Activated effector memory CD4-positive, alpha-beta T cell treated with anti-CD3 and anti-CD28 coated beads, Interleukin-2, amount 50 U/mL, for 16 hours (primary cell): ENCODE results near the gene LRRC15.

Experiments
- DNase-seq: peaks from one replicate; pipeline ENCODE4 v3.0.0-alpha.2; 2020

Gene LRRC15

DNA sequence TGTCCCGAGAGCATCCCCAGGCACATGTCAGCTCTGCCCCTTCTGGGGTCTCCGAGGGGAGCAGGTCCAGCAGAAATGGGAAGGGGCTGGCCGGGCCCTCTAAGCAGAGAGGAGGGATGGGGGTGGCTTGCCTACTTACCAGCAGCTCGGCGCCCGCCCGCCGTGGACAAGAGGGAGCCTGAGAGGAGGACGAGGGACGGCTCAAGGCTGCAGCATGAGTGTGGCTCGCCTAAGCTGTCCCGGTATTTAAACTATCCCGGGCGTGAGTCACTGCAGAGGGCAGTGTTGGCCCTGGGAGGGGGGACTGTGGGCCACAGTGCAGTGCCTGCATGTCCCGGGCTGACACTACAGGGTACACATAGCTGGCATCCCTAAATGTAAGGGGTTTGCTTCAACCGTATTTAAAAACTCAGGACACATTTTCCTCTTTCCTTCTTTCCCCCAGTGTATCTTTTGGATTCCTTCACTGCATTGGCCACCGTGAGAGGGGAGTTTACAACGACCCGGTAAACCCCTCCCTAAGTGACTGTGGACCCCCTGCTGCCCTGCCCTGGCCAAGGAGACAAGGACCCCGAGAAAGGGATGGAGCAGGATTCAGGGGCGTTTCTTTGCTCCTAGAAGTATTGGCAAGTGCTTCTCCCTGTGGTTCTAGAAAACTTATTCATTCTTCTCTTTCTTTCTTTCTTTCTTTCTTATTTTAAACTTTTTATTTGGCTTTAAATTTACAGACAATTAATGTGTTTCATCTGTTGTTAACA, at the start of gene LRRC15:
Gene LRRC15, minus strand, starts transcription at position 222 of the 758 bp plus-strand sequence. CDS start 8,700 bp downstream, outside the sequence.
- DNase-seq, result no peak

DNA sequence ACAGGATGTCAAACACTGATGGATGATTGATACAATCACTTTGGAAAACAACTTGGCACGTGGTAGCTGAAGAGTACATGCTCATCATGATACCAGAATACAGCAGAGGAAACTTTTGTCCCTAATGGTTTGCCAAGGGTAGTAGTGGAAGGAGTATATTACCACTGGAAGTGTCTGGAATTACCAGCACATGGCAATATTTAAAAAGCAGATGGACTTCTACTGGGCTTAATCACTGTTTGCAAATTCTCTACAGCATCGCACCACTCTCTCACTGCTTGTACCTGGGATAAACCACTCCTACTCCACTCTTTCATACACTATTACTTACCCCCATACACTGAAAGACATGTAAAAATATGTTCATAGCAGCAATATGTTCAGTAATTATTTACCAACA, 49.1 kb upstream of the LRRC15 start:
- DNase-seq, result no peak

DNA sequence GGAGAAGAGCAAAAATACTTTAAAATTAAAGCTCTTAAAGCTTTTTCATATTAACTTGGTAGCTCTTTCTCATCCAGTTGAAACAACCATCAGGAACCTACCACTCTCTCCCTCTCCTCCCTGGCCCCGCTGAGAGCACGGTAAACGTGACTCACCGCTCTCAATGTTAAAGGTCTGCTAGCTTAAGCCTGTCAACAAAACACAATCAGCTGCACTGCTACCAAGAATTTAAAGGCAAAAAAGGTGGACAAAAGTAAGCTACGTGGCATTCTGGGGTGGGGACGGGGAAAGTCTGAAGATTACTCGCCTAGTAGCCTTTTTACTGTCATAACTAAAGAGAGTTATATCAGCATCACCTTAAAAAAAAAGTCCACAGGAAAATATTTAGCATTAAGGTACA, 37.9 kb upstream of the LRRC15 start:
- no peak for DNase-seq

DNA sequence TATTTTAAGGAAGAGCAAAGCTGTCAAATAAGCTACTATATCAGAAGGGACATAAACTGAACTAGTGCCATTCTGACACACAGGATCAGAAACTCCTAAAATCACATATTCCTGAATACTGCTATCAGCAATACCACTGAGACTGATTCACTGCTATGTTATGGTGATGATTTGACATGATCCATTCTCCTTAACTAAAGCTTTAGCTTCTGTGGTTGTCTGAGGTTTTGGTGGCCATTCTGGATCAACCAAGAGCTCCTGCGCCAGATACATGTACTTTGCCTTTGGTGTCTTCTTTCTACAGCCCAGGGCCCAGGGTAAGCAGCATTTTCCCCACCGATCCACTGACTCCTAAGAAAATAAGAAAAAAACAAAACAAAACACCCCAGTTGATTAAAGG, 36.2 kb upstream of the LRRC15 start:
- no peak for DNase-seq

DNA sequence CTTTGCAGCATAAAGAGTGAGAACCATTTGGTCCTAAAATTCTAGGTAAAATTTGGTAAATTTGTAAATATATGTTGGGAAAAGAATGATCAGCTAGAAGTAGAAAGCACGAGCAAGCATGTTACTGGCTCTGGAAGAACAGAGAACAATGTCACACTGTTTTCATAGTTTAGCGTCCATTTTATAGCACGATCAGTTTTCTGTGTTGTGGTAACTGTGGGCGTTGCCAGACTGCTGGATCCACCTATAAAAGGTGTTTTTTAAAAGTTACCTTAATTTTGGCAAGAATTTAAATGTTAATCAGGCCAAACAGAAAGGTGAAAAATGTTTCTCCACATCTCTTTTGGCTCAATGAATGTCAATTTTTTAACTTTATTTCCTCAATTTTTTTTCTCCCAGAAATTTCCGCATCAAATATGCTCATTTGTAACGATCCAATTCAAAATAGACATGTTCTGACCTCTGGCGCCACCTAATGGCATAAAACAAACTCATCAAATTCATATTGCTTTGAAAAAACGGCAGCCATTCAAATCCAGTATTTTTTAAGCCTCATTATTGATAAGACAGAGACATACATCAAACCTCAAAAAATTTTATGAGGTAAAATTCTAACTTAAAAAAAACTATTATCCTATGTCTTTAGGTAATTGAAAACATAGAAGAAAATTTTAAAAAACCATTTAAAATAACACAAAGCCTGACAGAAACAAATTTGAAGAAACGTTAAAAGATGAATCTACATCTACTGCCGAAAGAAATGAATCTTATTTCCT, 35.0 kb upstream of the LRRC15 start:
- DNase-seq, result no peak

DNA sequence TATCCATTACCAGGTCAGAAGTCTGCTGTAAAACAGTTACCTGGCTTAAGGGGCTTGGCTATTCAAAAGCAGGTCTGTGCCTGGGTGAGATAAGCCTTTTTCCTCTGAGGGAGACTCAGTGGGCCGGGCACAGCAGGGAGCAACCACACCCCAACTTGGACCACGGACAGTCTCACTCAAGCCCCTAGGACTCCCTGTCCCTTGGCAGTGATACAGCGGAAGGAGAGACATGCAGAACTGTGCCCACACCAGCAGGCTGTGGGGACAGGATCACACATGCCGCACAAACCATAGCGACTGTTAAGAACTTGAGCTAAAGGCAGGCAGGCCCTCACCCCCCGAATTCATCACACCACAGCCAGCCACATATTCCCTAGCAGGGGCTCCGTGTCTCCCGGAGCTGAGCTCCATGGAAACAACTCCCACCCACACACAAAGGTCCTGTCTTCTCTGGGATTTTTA, 32.4 kb upstream of the LRRC15 start:
- no peak for DNase-seq

DNA sequence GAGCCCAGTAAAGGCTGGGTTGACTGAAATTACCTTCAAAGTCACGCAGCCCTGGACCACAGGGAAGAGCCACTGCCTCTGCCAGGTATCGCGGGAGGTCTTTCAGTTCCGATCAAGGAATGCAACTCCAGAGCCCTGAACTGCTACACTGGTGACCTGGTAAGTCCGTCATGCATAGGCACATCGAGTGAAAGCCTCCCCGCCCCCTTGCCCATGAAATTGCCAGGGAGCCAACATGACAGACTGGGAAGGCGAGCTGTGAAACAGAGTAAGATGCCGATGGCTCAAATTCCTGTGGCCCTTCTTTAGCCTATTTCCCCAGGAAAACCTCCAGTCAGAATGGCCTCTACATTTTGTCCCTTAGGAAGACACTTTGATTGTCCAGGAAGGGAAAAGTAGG, 31.8 kb upstream of the LRRC15 start:
- no peak for DNase-seq

DNA sequence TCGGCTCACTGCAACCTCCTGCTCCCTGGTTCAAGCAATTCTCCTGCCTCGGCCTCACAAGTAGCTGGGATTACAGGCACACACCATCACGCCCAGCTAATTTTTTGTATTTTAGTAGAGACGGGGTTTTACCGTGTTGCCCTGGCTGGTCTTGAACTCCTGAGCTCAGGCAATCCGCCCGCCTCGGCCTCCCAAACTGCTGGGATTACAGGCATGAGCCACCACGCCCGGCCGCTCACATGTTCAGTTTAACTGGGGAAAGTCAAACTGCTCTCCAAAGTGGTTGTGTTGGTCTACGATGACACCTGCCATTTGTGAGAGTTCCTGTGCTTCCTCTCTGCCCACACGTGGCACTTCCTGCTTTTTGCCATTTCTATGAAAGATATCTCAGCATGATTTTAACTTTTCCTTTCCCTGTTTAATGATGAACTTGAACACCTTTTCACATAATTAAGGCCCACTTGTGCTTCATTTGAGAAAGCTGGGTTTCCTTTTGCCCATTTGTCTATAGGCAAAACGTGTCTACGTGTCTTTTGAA, 30.4 kb upstream of the LRRC15 start:
- DNase-seq, result no peak

DNA sequence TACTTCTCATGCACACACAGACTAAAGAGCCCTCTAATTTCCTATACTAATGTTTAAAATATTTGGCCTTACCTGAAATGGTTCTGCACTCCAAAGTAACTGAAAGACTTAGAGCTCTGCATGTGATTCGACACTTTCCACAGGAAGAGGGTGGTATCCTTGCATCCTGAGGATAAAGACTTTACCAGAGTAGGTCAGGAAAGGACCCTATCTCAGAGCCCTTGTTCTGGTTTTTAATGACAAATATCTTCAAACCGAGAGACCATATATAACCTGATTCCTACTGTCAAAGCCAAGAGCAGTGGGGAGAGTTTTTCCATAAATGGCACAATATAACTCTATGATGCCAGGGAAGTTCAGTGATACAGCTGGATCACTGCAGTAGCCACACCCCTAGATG, 29.6 kb upstream of the LRRC15 start, which contains the start of gene GP5:
Gene GP5, minus strand, starts transcription at position 101 of the 400 bp plus-strand sequence. CDS start 984 bp downstream, outside the sequence.
- no peak for DNase-seq

DNA sequence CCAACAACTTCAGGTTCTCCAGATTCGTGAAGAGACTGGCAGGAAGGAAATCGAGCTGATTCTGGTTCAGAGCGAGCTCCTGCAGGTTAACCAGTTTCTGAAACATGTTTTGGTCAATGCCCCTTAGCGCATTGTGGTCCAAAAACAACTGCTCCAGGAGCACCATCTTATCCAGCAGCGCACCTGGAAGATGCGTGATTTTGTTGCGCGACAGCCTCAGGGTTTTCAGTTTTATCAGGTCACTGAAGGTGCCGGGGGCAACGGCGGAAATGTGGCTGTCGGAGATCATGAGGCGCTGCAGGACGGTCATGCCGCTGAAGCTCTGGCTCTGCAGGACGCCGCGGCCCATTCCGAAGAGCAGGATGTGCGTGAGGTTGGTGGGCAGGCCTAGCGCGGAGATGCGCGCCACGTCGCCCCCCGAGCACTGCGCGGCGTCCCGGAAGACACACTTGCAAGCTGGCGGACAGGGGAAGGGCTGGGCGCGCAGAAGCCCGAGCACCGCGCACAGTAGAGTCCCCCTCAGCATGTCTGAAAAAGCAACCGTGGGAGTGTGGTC, 28.3 kb upstream of the LRRC15 start:
- peak; percentile 66 for DNase-seq

DNA sequence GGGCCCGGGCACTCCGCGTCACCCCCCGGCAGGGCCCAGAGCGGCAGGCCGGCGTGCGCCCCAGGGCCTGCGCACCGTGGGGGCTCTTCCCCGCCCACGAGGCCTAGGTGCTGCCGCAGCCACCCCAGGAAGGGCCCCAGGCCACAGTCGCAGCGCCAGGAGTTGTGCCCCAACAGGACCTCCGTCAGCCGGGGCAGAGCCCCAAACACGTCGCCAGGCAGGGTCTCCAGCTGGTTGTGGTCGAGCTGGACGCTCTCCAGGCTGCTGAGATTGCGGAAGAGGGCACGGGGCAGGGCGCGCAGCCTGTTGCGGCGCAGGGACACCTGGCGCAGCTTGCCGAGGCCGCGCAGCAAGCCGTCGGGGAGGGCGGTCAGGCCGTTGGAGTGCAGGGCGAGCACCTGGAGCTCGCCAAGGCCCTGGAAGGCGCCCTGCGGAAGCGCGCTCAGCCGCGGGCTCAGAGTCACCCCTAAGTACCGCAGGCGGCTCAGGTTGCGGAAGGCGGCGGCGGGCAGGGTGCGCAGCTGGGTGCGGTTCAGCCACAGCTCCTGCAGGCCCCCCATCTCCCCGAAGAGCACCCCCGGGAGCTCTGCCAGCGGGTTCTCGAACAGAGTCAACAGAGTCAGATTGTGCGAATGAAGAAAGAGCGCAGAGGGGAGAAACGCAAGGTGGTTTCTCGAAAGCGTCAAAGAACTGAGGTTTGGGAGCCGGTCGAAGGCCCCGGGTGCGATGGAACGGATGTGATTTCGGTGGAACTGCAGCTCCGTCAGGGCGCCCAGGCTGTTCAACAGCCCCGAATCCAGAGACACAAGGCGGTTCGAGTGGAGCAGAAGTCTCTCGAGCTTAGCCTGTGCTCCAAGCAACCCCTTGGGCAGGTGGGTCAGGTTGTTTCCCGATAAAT, 27.6 kb upstream of the LRRC15 start:
- peak; percentile 73 for DNase-seq

DNA sequence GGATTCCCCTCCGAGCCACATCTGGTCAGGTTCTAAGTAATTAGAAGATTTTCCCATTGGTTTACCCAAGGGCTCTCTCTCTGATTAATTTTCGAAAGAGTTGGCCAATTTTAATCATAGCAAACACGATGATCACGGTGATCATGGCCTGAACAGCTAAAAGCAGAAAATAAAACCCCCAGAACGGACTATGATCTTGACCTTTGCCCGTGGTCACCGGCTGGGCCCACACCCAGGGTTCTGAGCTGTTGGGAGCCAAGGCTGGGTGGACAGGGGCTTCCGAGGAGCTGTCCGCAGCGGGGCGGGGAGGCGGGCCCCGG, 27.0 kb upstream of the LRRC15 start:
- DNase-seq, result no peak

DNA sequence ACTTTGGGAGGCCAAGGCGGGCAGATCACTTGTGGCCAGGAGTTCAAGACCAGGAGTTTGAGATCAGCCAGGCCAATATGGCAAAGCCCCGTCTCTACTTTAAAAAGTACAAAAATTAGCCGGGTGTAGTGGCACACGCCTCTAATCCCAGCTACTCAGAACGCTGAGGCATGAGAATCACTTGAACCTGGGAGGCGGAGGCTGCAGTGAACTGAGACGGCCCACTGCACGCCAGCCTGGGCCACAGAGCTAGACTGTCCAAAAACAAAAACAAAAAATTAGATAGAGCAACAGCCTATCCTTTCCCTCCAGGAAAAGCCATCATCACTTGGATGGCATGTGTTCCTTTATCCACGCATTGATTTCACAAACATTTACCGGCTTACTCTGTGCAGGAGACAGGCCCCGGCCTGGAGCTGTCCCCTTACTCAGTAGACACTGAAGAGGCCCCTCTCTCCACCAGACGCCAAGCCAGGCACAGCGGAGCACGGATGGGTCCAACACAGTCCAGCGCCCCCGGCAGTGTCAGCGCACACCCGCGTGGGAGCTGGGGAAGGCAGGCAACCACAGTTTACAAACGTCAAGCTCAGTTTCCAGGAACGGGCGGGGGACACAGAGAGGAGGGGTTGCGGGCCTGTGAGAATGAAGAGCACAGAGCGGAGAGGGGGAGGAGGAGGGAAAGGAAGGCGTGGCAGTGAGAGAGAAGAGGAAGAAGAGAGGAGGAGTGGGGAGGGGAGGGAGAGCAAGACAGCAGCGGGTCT, 26.4 kb upstream of the LRRC15 start:
- DNase-seq, result peak; percentile 76

DNA sequence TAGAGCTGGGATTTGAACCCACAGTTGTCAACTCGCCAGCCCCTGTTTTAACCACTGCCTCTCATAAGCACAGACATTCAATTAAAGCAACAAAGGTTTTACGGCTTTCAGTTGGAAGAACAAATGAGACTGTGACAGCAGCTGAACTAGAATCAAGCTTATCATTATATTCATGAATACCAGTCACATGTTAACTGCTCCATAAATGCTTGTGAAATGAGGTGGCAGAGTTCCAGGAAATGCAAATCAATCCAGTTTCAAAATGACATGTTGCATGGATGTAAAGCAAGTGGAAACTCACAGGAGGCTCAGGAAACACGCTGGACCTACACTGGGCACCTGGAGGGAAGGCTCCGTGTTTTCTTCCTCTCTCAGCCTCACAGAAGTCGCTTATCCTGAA, 25.7 kb upstream of the LRRC15 start:
- no peak for DNase-seq

DNA sequence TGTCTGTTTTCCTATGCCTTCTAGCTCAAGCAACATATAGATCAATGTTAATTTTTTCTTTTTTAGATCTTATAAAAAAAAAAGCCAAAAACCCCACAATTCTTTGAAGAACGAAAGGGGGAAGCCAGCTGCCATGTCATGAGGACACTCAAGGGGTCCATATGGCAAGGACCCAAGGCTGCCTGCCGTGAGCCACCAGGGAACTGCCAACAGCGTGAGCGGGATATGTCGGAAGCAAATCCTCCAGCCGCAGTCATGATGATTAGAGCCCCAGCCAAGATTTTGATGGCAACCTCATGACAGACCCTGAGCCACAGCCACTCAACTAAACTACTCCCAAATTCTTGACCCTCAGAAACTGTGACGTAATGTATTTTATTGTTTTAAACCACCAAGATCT, 23.0 kb upstream of the LRRC15 start:
- no peak for DNase-seq

DNA sequence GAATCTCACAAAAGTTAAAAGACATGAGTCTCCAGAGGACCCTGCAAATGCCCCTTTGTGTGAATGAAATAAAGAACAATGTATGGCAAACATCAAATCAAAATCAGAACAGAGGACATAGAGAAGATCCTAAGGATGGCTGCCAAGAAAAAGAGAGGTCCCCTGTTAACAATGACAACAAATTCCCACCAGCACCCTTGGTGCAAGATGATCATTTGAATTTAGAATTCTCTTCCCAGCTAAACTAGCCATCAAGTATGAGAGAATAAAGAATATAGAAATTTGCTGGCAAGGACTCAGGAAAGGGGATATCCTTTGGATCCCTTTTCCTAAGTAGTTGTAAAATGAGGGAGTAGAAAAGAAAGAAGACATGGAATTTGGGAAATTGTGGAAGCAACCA, 21.3 kb upstream of the LRRC15 start:
- no peak for DNase-seq

DNA sequence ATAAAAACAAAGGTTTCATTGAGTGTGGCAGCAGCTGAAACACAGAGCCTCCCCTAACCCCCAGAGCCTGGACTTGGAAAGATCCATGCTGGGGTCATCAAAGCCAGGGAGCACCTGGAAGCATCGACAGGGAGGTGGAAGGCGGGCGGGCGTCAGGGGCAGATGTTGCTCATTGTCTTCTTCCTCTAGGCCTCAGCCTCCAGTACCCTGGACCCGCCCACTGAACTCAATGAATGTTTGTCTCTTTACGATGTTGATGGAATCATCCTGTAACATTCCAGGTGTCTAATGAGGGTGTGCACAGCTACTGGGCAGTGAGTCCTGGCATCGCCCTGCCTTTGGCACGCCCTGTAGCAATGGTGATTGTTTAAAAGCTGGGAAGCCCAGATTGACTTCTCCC, 19.7 kb upstream of the LRRC15 start:
- DNase-seq, result no peak

DNA sequence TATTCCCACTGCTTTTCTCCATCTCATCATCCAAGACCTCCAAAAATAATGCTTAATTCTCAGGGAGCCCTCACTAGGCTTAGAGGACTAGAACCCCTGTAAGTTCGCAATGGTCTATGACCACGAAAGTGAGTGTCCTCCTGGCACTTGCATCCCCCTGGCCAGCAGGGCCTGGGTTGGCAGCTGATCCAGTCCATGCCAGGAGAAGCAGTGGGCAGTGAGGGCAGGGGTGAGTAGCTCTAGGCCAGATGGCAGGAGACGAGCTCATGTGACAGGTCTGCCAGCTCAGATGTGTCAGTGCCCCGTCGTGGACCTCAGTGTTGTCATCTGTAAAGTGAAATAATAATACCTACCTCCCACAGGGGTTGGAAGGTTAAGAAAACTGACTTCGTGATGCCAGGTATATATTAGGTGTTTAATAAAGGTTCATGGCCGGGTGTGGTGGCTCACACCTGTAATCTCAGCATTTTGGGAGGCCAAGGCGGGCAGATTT, 18.4 kb upstream of the LRRC15 start:
- DNase-seq, result peak; percentile 37

DNA sequence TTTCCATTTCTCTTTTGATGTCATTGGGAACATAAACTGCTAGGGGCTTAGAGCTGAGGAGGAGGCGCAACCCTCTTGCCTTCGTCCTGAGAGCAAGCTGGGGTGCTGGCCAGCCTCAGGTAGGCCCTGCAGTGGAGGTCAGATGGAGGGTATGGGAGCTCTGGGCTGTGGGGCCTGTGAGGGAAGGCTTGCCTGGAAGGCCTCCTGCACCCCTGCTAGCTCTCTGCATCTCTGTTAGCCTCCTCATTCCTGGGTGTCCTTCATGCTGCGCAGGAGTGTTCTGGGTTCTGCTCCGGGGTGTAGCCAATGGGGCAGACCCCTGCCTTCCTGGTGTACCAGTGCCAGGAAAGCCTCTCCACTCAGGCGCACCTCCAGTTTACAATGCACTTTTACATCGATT, 17.7 kb upstream of the LRRC15 start:
- no peak for DNase-seq

DNA sequence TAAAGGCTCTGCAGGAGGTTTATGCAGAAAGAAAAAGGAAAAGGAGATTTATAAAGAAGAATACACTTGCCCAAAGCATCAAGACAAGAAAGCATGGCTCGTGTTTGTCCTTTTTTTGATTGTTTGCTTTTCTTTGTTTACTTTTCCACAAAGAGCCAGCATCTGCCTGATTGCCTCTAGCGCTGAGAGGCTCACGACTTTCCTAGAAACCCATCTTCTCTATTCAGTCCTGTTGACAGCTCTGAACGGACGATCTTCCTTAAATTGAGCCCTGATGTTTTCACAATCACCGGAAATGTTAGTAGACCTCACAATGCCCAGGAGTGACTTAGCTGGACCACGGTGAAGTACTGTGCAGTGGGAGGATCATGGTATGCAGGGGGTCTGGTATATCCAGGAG, 17.1 kb upstream of the LRRC15 start:
- DNase-seq, result no peak

DNA sequence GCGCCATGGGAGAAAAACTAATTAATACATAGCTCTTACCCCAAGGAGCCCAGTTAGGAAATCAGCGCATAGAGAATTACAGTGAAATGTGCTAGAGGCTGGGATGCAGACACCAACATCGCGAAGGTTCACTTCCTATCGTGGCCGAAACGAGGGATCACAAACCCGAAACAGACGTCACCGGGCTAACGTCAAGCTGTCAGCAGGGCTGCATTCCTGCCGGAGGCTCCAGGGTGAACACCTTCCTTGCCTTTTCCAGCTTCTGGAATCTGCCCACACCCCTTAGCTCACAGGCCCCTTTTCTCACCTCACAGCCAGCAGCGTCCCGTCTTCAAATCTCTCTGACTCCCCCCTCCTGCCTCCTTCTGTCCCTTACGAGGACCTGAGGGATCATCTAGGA, 16.5 kb upstream of the LRRC15 start:
- DNase-seq, result no peak

DNA sequence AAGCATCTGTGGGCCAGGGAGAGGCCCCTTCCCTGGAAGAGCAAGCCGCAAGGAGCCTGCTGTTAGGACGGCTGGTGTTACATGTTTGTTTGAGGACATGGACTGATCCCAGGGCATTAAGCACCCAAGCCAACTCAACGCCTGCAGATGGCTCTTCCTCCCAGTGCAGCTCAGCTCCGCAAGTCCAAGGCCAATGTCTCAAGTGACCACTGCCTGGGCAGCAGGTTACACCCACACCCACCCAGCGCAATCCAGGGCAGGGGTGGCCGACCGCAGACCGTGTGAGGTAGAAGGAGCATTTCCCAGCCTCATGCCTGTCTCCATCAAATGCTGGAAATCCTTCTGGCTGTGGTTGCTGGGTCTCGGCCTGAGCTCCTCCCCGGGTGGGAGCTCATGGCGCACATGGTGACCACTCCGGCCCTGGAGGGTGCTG, 15.0 kb upstream of the LRRC15 start:
- DNase-seq, result no peak
